ENCODE measurements around the gene KRT6C. TPM values are rescaled to one million over a fixed set of nuclear protein-coding genes. Genes with fewer than 3 reads are reported as not detected.

KRT6C gene
- total RNA-seq, 1 experiment from 2014 or later = not detected

DNA sequence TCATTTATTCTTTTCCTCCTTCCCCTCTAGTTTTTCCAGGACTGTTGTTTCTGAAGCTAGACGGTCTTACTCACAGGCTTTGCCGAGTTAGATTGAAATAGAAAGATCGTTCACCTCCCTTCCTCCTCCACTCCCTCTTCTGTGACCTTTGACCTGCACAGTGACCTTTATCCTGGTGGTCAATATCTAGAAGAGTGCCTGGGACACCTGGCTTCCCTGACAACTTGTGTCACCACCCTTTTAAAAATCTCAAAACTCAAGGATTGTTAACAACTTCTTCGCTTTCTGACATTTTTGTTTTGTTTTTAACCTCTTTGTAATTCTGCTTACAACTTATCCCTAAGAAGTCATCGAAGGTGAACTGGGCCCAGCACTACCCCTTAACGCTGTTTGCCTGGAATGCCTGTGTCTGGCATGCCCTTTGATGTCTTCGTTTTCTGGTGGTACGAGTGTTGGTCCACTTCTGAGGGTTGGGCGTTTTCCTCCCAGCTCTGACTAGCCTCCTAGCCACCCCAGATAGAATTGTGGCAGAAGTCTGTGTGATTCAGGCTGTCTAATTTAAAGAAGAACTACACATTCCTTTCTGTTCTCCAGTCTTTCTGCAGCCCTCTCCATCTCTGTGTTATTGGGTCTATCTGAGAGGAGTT is 36.7 kb downstream of the KRT6C start:
- no peak for DNase-seq (ENCODE audit: extremely low read depth, low read depth)

DNA sequence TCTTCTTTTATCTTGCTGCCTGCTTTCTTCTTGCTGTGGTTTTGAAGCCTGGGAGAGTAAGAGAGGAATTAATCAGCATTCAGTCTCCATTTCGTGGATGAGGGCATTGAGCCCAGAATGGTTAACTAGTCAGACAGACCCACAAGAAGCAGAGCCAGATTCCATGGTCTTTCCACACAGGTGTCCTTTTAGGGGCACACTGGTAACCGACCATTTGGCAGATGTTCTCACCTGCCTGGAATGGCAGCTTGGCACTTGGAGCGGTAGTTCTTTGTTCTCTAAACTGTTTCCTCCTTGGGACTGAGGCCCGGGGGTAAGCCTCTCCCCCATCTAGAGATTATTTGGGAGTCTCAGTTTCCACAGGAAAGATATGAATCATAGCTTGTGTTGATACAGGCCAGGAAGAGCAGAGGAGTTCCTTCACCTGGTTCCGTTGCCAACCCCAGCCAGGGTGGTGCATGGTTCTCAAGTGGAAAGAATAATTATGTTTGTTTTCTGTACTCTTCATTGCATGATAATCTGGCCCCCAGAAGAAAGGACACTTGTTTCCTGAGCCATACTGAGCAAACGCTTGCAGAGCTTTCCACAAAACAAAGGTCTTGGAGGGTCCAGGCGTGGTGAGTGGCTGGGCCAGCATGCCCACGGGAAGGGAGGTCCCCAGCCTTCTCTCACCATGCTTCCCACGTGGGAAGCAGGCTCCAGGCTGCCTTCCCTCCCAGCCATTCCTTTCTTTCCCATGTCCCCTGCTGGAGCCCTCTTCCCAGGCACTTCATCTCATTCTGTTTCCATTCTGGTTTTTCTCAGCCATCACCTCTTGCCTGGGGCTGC is 37.4 kb downstream of the KRT6C start:
- DNase-seq (ENCODE audit: extremely low read depth, low read depth) = no peak

DNA sequence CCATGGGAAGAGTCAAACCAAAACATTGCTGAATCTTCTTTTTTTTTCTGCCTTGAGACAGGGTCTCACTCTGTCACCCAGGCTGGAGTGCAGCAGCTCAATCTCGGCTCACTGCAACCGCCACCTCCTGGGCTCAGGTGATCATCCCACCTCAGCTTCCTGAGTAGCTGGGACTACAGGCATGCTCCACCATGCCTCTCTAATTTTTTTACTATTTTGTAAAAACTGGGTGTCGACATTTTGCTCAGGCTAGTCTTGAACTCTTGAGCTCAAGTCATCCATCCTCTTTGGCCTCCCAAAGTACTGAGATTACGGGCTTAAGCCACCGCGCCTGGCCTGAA is 38.0 kb downstream of the KRT6C start:
- DNase-seq (ENCODE audit: extremely low read depth, low read depth) = no peak

DNA sequence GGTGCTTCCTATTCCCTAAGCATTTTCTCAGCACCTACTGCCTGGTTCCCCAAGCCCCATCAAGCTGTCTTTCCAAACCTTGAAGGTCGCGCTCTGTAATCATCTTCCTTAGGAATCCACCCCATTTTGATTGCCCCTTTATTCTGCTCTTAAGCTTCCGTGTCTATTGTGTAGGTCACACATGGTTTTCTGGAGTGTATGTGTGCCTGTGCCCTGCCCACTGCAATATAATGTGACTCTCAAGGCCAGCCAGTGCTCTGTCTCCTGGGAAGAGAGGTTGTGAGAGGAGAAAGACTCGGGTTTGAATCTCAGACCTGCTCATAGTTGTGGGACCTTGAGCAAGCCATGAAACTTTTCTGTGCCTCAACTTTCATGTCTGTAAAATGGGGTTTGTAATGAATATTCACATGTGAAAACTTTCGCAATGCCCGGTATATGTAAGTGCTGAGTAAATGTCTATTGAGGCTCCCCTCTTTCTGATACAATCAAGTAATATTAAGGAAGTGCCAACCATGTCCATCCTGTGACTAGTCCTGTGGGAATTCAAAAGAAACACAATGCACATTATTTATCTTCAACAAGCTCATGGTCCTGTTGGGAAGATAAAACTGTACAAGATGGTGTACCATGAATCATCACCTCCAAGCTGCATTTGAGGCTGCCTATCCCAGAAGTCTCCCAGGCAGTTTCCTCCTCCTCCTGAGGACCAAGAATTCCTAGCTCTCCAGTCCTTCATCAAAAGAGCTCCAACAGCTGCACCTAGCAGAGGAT is 38.7 kb downstream of the KRT6C start:
- no peak for DNase-seq (ENCODE audit: extremely low read depth, low read depth)

DNA sequence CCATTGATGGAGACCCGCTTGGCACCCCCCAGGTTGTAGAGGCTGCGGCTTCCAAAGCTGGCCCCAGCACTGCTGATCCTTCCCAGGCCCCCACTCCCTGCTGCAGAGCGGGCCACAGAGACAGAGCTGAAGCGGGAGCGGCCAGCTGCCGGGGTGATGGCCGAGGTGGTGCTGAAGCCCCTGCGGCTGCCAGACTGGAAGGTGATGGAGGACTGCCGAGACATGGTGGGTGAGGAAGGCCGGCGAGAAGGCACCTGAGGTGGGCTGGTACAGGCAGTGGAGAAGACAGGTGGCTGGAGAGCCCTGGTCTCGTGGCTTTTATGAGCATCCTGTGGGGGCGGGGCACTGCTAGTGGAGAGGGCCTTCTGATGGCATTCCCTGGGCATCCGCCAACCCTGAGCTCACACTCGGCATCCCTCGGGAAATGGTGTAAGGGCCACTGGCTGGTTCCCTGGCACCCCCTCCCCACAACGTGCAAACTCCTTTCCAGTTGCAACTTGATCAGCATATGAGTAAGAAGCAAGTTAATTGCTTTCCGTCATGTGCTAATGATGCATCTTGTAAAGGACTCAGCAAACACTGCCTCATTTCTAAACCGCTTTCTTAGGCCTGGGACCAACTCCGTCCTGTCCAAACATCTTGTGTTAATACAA is 39.4 kb downstream of the KRT6C start, which contains the start of gene KRT75:
KRT75 (minus strand) TSS at position 291 of the 653 bp plus-strand sequence; CDS start at position 224, 67 bp downstream.
- DNase-seq (ENCODE audit: extremely low read depth, low read depth) = no peak

DNA sequence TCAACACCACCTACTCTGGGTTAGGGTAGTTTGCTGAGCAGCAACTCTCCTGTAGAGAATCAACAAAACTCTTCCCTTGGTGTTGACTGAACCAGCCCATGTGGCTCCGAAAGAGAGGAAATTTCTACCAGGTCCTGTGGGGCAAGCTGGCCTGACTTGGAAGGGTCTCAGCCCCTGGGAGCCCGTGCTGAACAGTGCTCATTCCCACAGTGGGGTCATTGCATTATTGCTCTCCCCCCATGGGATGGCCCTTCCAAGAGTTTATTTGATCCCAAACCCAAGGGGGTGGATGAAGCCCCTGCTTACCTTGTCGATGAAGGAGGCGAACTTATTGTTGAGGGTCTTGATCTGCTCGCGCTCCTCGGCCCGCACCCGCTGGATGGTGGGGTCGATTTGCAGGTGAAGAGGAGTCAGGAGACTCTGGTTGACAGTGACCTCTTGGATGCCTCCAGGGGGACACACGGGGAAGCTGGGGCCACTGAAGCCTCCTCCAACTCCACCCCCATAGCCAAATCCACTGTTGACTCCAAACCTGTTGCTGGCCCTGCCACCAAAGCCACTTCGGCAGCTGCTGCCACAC is 40.0 kb downstream of the KRT6C start:
- DNase-seq (ENCODE audit: extremely low read depth, low read depth) = no peak

DNA sequence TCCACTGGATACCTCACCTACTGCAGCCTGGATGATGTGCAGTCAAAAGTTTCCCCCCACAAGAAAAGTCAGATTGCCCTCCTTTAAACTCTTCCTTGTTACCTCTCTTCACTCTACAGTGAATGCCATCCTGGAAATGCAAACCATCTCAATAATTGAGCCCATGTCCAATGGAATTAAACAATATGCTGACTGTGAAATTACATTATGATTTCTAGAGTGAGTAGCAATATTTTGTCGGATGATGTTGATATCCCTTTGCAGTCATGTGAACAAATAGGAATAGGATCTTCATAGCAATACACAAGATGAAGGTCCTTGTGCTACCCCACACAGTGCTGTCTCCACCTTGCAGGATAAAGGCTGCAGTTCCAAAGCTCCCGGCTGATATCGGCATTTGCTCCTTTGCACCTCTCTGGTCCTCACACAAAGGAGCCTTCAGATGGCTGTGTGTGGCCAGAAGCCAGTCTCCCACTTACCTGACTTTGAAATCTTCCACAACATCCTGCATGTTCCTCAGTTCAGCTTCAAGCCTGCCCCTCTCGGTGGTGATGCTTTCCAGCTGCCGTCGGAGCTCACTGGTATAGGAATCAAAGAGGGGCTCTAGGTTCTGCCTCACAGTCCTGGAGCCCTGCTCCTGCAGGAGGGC is 40.9 kb downstream of the KRT6C start:
- DNase-seq (ENCODE audit: extremely low read depth, low read depth) = no peak

DNA sequence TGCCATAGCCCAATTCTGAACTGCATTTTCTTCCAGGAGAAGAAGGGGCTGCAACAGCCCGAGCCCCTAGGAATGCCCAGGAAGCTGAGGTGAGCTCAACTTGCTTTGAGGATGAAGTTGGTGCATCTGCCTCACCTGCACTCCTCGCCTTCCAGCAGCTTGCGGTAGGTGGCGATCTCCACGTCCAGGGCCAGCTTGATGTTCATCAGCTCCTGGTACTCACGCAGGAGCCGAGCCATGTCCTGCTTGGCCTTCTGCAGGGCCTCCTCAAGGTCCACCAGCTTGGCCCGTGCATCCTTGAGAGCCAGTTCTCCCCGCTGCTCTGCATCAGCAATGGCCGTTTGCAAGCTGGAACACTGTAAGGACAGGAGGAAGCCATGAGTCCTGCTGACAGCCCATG is 45.5 kb downstream of the KRT6C start:
- no peak for DNase-seq (ENCODE audit: extremely low read depth, low read depth)

DNA sequence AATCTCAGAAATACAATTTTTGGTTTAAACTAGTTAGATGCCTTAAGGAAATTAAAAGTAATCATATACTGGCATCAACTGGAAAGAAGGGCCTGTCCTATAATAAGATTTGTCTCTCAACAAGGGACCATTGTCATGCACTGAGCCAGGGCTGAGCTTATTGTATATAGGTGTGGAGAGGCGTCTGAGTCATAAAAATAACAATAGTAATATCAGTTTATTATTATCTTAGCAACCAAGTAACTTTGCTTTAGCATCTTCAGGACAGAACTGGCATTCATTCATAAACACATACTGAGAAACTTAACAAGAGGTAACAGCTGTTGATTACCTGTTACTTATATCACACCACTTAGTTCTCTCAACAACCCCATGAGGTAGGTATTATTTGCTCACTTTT is 46.5 kb downstream of the KRT6C start:
- DNase-seq (ENCODE audit: extremely low read depth, low read depth) = no peak

DNA sequence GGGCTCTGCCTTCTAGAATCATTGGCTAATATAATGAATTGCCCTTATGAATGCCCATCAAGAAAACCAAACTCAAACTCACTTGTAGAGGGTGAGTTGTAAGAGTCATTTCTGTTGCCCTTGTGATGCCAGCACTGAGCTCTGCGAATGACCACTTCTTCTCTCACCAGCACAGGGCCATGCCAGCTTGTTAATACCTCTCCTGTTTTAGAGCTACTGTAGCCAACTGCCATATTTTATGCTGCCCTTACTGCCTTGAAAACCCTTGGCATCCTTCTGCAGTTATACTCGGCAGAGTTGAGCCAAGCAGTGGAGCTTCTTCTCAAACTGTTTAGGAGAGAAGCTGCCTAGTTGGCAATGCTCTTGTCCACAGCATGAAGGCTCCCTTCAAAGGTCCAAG is 47.6 kb downstream of the KRT6C start:
- no peak for DNase-seq (ENCODE audit: extremely low read depth, low read depth)

DNA sequence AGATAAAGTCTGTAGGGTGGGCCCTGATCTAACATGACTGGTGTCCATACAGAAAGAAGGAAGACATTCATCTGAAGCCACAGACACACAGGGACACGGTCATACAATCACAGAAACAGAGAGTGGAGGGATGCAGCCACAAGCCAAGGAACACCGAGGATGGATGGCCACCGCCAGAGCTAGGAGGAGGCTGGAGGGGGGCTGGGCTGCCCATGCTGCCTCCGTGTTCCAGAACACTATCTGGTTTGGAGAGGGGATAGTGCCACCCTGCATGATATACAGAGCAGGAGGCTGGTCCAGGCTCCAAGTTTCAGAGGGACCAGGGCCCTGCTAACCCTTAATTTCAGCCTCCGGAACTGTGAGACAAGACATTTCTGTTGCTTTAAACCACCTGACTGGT is 48.1 kb downstream of the KRT6C start:
- no peak for DNase-seq (ENCODE audit: extremely low read depth, low read depth)

DNA sequence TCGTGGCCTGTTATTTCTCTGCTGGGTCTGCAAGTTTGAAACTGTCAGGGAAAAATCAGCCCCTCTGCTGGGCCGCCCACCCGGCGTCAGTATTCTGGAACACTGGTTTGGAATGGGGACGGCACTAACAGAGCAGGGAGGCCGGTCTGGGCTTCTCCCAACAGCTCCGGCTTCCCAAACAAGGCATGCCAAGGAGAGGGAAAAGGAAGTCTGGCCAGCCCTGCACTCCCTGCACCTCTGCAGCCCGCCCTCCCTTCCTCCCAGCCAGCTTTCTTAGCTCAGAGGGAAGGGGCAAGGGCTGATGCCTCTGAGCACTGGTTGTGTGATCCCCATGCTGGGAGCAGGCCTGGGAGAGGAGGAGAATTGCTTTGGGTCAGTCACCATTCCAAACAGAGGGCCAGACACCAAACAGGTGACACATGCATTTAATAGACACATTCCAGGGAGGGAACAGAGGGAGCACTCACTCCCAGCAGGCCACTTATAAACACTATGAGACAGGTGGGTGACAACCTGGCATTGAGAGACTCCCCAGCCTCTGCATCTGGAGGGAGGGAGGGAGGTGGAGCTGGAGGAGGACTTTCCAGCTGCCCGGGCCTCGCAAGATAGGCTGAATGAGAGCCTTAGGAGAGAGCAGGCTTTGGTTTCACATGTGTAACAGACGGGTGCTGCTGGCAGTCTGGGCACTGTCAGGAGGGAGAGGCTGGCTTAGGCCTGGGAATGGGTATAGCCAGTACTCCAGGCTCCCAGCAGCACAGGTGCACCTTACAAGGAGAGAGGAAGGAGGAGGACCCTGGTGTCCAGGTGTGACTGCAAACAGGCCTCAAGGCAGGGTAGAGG is 49.7 kb downstream of the KRT6C start:
- no peak for DNase-seq (ENCODE audit: extremely low read depth, low read depth)

DNA sequence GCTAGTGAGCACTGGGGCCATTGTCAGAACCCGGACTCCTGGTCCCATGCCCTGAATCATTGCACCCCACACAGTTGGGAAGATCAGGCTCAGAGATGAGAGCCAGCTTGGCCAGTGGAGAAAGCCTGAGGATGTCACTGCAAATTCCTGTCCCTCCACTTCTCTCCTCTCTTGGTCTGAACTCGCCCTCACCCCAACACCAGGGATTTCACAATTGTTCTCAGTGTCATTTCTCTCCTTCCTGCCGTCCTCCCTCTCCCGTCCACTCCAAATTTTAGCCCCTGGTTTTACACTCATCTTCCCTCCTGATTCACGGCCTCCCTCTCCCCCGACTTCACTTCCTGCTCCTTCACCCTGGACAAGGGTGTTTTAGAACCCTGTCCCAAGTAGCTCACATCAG is 50.6 kb downstream of the KRT6C start:
- no peak for DNase-seq (ENCODE audit: extremely low read depth, low read depth)

DNA sequence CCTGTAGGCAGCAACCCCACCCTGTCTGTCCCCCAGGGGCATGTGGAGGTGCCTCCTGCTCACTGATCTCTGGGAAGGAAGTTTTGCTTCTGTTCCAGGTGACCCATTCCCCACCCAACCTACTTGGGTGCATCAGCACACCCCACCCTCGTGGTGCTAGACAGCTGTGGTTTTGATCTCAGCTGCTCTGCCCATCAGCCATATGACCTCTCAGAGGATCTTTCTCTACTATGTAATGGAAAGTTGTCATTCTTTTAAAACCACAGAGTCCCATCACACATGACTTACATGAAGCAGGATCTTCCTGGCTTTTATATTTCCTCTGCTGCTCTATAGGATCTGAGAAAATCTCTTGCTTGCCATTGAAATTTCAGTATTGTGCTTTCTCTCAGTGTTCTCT is 53.9 kb downstream of the KRT6C start:
- no peak for DNase-seq (ENCODE audit: extremely low read depth, low read depth)

DNA sequence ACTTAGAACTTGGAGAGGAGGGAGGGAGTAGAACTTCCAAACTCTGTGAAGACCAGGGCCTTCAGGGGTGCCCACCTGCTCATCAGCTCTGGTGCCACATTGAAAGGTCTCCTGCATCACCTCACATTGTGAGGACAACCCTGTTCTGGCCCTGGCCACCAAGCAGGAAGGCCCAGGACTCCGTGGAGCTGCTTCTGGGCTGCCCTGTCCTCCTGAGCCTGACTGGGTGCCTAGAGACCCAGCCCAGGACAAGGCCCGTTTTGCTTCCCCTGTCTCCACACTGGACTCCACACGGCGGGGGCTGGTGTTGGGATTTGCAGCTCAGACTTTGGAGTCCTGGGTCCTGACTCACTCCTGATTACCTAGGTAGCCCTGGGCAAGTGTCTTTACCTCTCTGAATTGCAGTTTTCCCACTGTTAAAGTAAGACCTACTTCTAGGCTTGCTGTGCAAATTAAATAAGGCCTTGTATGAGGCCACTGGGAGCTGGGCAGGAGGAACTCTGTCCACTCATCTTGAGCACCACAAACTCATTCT is 55.0 kb downstream of the KRT6C start:
- DNase-seq (ENCODE audit: extremely low read depth, low read depth) = no peak
